ENCODE results near the gene RHNO1. TPM values are rescaled to one million over a fixed set of nuclear protein-coding genes. Genes with fewer than 3 reads are reported as not detected.

Gene RHNO1
- total RNA-seq, 1 donor from 2014 or later: 55.5 TPM

DNA sequence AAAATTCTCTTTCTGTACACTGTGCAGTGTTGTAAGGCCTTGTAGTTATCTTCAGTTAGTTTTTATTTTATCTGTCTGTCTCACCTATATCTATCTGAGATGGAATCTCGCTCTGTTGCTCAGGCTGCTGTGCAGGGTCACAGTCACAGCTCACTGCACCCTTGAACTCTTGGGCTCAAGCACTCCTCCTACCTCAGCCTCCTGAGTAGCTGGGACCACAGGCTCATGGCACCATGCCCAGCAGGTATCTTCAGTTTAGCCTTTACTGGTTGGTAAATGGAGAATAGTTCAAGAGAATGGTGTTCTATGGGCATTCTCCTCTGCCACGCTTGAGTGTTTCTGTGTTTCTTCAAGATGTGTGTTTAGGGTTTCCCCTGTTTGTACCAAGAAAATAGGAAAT is 27.2 kb downstream of the RHNO1 start:
- Mint-ChIP-seq H3K27me3 (ENCODE audit: low read depth) (no peaks in the 10 kb centered on the region), H3K4me3 (no peak overlapping the region), H3K27ac (ENCODE audit: unreplicated experiment) (no peak overlapping the region)

DNA sequence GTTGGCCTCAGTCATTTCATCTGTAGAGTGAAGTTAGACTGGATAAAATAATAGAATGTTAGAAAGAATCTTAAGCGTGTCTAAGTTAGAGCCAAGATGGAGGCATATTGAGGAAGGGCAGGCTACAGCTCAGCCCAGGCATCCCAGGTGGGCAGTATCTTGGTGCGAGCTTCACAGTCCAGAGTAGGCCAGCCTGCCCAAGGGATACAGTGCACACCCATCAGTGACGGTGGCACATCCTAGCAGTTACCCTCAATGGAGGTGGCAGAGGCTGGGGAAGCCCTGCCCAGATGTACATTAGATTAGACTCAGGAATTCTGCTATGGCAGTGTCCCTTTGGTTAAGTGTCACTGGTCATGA is 35.2 kb downstream of the RHNO1 start:
- H3K36me3 Mint-ChIP-seq (ENCODE audit: low read depth): peaks cover 7% of the 10 kb centered on the region
- H3K4me3 Mint-ChIP-seq: no peak overlapping the region
- TF ChIP-seq, protein P1, sequence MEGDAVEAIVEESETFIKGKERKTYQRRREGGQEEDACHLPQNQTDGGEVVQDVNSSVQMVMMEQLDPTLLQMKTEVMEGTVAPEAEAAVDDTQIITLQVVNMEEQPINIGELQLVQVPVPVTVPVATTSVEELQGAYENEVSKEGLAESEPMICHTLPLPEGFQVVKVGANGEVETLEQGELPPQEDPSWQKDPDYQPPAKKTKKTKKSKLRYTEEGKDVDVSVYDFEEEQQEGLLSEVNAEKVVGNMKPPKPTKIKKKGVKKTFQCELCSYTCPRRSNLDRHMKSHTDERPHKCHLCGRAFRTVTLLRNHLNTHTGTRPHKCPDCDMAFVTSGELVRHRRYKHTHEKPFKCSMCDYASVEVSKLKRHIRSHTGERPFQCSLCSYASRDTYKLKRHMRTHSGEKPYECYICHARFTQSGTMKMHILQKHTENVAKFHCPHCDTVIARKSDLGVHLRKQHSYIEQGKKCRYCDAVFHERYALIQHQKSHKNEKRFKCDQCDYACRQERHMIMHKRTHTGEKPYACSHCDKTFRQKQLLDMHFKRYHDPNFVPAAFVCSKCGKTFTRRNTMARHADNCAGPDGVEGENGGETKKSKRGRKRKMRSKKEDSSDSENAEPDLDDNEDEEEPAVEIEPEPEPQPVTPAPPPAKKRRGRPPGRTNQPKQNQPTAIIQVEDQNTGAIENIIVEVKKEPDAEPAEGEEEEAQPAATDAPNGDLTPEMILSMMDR (conservative IDR thresholded peaks at IDR 0.05): no peak

More for the DNA sequence above, 27.2 kb downstream of the RHNO1 start:
- no peaks in the 10 kb centered on the region for H3K9me3 Mint-ChIP-seq
- no peak for DNase-seq (ENCODE audit: low read depth, low spot score)
- H3K4me1 Mint-ChIP-seq: peaks cover 7% of the 10 kb centered on the region
- TF ChIP-seq, protein P1 (conservative IDR thresholded peaks at IDR 0.05): no peak
- no peaks in the 10 kb centered on the region for H3K36me3 Mint-ChIP-seq (ENCODE audit: low read depth)

DNA sequence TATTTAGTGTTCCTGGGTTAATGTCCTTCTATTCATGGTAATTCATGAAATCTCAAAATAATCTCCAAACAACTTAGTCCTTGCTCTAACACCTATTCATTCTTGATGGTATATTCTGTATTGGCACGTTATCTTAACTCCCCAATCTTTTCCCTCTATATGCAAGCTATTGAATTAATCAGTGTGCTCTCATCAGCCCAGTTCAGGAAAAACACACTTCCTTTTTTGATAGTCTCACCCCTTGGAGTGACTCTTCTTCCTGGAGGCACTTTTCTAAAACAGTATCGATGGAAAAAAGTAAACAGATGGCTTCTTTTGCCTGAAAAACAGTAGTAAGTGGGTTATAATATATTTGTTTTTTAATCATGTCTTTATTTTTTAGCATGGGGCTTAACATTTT is 42.2 kb downstream of the RHNO1 start:
- Mint-ChIP-seq H3K27me3 (ENCODE audit: low read depth) (no peaks in the 10 kb centered on the region), H3K4me1 (no peaks in the 10 kb centered on the region), H3K4me3 (no peak overlapping the region), H3K9me3 (no peaks in the 10 kb centered on the region), H3K36me3 (ENCODE audit: low read depth) (peaks cover 14% of the 10 kb centered on the region), H3K27ac (ENCODE audit: unreplicated experiment) (peak overlapping the region; percentile 15)
- TF ChIP-seq, protein P1 (conservative IDR thresholded peaks at IDR 0.05): no peak
- DNase-seq (ENCODE audit: low read depth, low spot score): no peak

More for the DNA sequence above, 35.2 kb downstream of the RHNO1 start:
- no peak for DNase-seq (ENCODE audit: low read depth, low spot score)
- Mint-ChIP-seq H3K9me3 (no peaks in the 10 kb centered on the region), H3K27ac (ENCODE audit: unreplicated experiment) (no peak overlapping the region), H3K27me3 (ENCODE audit: low read depth) (no peaks in the 10 kb centered on the region), H3K4me1 (peaks cover 4% of the 10 kb centered on the region)

DNA sequence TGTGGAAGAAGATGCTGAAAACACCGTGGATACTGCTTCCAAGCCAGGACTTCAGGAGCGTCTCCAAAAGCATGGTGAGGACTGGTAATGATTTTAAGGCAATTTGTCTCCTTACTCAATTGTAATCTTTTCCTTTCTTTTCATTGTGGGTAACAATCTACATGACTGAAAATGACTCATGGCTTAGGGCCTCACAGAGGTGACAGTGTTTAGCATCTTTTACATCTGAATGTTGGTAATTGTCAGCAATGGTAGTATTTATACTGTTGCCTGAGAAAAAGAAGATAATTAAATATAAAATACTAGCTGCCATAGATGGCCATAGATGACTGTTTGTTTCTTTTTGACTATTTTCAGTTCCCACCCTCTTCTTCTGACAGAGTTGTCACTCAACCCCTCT is 45.3 kb downstream of the RHNO1 start:
- H3K27me3 Mint-ChIP-seq (ENCODE audit: low read depth): no peaks in the 10 kb centered on the region
- no peak overlapping the region for H3K27ac Mint-ChIP-seq (ENCODE audit: unreplicated experiment)
- peaks cover 5% of the 10 kb centered on the region for H3K4me1 Mint-ChIP-seq
- no peaks in the 10 kb centered on the region for H3K9me3 Mint-ChIP-seq
- H3K4me3 Mint-ChIP-seq: no peak overlapping the region
- H3K36me3 Mint-ChIP-seq (ENCODE audit: low read depth): peaks cover 12% of the 10 kb centered on the region
- TF ChIP-seq, protein P1 (conservative IDR thresholded peaks at IDR 0.05): no peak
- DNase-seq (ENCODE audit: low read depth, low spot score): no peak

DNA sequence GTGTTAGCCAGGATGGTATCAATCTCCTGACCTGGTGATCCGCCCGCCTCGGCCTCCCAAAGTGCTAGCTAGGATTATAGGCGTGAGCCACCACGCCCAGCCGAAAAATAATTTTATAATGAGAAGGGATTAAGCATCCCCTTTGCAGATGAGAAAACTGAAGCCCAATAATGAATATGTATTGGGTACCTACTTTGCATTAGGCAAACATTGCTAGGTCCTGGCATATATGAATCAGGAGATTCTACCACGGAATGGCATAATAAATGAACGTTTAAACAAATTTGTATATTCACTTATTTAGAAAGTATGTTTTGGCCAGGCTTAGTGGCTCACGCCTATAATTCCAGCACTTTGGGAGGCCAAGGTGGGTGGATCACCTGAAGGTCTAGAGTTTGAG is 46.0 kb downstream of the RHNO1 start:
- TF ChIP-seq, protein P1 (conservative IDR thresholded peaks at IDR 0.05): no peak
- Mint-ChIP-seq H3K27me3 (ENCODE audit: low read depth) (no peaks in the 10 kb centered on the region), H3K9me3 (no peaks in the 10 kb centered on the region), H3K36me3 (ENCODE audit: low read depth) (peaks cover 16% of the 10 kb centered on the region), H3K4me3 (no peak overlapping the region), H3K4me1 (peaks cover 5% of the 10 kb centered on the region), H3K27ac (ENCODE audit: unreplicated experiment) (no peak overlapping the region)
- DNase-seq (ENCODE audit: low read depth, low spot score): no peak

DNA sequence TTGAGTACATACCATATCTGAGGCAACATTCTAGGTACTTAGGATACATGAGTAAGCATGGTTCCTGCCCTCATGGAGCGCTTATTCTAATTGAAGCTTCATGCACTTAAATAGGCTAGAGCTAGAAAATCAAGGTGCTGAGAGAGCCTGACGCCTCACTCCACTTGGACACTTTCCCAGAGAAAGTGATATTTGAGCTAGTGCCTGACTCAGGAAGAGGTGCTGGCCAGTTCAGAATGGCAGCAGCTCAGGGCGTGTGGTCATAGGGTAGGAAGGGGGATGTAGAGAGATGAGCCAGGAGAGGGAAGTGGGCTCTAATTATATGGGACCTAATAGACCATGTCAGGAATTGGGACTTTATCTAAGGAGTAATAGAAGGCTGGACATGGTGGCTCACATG is 47.0 kb downstream of the RHNO1 start:
- peaks cover 5% of the 10 kb centered on the region for H3K4me1 Mint-ChIP-seq
- H3K27ac Mint-ChIP-seq (ENCODE audit: unreplicated experiment): peak overlapping the region; percentile 19
- no peak for DNase-seq (ENCODE audit: low read depth, low spot score)
- H3K4me3 Mint-ChIP-seq: no peak overlapping the region
- TF ChIP-seq, protein P1 (conservative IDR thresholded peaks at IDR 0.05): no peak
- peaks cover 15% of the 10 kb centered on the region for H3K36me3 Mint-ChIP-seq (ENCODE audit: low read depth)
- H3K27me3 Mint-ChIP-seq (ENCODE audit: low read depth): no peaks in the 10 kb centered on the region
- no peaks in the 10 kb centered on the region for H3K9me3 Mint-ChIP-seq
